Ishikawa (cell line): ENCODE results near the gene RPL19.

Experiments
- CEBPB ChIP-seq: IDR thresholded peaks from 2 replicates; pipeline ENCODE4 v1.6.1; 2012
- CREB1 ChIP-seq: IDR thresholded peaks from 2 replicates; pipeline ENCODE4 v1.6.1; 2012; ENCODE audit warnings: low read depth
- EGR1 ChIP-seq: IDR thresholded peaks from 2 replicates; pipeline ENCODE4 v1.6.1; 2012
- EP300 ChIP-seq: IDR thresholded peaks from 2 replicates; pipeline ENCODE4 v1.6.1; 2012; ENCODE audit warnings: borderline replicate concordance
- FOXM1 ChIP-seq: IDR thresholded peaks from 2 replicates; pipeline ENCODE4 v1.6.1; 2012; ENCODE audit warnings: low read depth, borderline replicate concordance
- MAX ChIP-seq: IDR thresholded peaks from 2 replicates; pipeline ENCODE4 v1.6.1; 2012
- NFIC ChIP-seq: IDR thresholded peaks from 2 replicates; pipeline ENCODE4 v1.6.1; 2012
- RAD21 ChIP-seq: IDR thresholded peaks from 2 replicates; pipeline ENCODE4 v1.6.1; 2012; ENCODE audit warnings: low read depth
- REST ChIP-seq: IDR thresholded peaks from 2 replicates; pipeline ENCODE4 v1.6.1; 2012; ENCODE audit warnings: low read depth, mild to moderate bottlenecking
- TAF1 ChIP-seq: IDR thresholded peaks from 2 replicates; pipeline ENCODE4 v1.6.1; 2012; ENCODE audit warnings: low read depth, mild to moderate bottlenecking
- TCF12 ChIP-seq: IDR thresholded peaks from 2 replicates; pipeline ENCODE4 v1.6.1; 2012; ENCODE audit warnings: low read depth
- TEAD4 ChIP-seq: IDR thresholded peaks from 2 replicates; pipeline ENCODE4 v1.6.1; 2012
- USF1 ChIP-seq: IDR thresholded peaks from 2 replicates; pipeline ENCODE4 v1.6.1; 2012
- YY1 ChIP-seq: IDR thresholded peaks from 2 replicates; pipeline ENCODE4 v1.6.1; 2012; ENCODE audit warnings: low read depth
- ZBTB7A ChIP-seq: IDR thresholded peaks from 2 replicates; pipeline ENCODE4 v1.6.1; 2012; ENCODE audit warnings: low read depth

Gene RPL19

GRCh38 chr17:39231591-39232551 lies 31.8 kb downstream of the RPL19 start:
- TF ChIP-seq ZBTB7A = peak; percentile 71; the same call in 1 of the 2 replicates
- TF ChIP-seq RAD21 = peak; percentile 91
- TF ChIP-seq FOXM1 = no peak
- TF ChIP-seq REST = no peak
- TF ChIP-seq TEAD4 = no peak
- TF ChIP-seq CEBPB = no peak
- TF ChIP-seq MAX = no peak
- TF ChIP-seq YY1 = no peak
- TF ChIP-seq TCF12 = no peak
- TF ChIP-seq CREB1 = no peak
- TF ChIP-seq EP300 = no peak
- no peak for TF ChIP-seq EGR1
- no peak for TF ChIP-seq USF1
- no peak for TF ChIP-seq NFIC

- TF ChIP-seq RAD21 = peak; percentile 36
- no peak for TF ChIP-seq REST
- TF ChIP-seq EGR1 = no peak
Observed at GRCh38 chr17:39235555-39236449, 35.7 kb downstream of the RPL19 start.

- TF ChIP-seq REST (no peak), CEBPB (no peak), YY1 (no peak), EP300 (no peak), CREB1 (no peak), TEAD4 (no peak), USF1 (no peak), ZBTB7A (no peak), TCF12 (no peak), FOXM1 (no peak), EGR1 (no peak), RAD21 (no peak), MAX (no peak), TAF1 (no peak), NFIC (no peak)
Observed at GRCh38 chr17:39236450-39236927, 36.4 kb downstream of the RPL19 start.
